ENCODE results near the gene SLC11A1. TPM values are rescaled to one million over a fixed set of nuclear protein-coding genes. Genes with fewer than 3 reads are reported as not detected.

The SLC11A1 gene
- total and polyA plus RNA-seq, 7 donors: 0.96 to 3.9 (median 2.2) TPM

- ATAC-seq (no peak), DNase-seq (no peak)
- Histone ChIP-seq H3K27me3 (ENCODE audit: insufficient read depth in 3 of 3, low read length in 2 of 3) (no peaks in the 10 kb centered on the region), H3K27ac (peak overlapping the region; percentile 9), H3K4me3 (no peak overlapping the region), H3K9me3 (no peaks in the 10 kb centered on the region), H3K4me1 (peaks cover 38% of the 10 kb centered on the region), H3K36me3 (ENCODE audit: insufficient read depth in 1 of 2, low read depth in 1 of 2) (peaks cover 0 to 44% of the 10 kb centered on the region in 2 donors)
- intact Hi-C loops (cut with DNase I): loop anchor here in 1 of 2 donors (2.0 to 10.0 kb wide), 2 partner anchors 166 to 262 kb away; partner anchors contain the start of genes CNOT9 and USP37
- WGBS, 3 donors: 44 to 68% (median 47%) methylated on average over 8 of the region's 8 CpGs
- no peak for TF ChIP-seq CTCF (IDR thresholded peaks at IDR 0.05)
Observed at GRCh38 chr2:218402491-218402901, 20.4 kb downstream of the SLC11A1 start.

GRCh38 chr2:218402911-218403411, 20.9 kb downstream of the SLC11A1 start:
- no peaks in the 10 kb centered on the region for H3K27me3 ChIP-seq (ENCODE audit: insufficient read depth in 3 of 3, low read length in 2 of 3)
- no peaks in the 10 kb centered on the region for H3K9me3 ChIP-seq
- no peak for TF ChIP-seq CTCF (IDR thresholded peaks at IDR 0.05)
- peaks cover 0 to 44% of the 10 kb centered on the region in 2 donors for H3K36me3 ChIP-seq (ENCODE audit: insufficient read depth in 1 of 2, low read depth in 1 of 2)
- H3K27ac ChIP-seq: peak overlapping the region; percentile 9
- intact Hi-C loops (cut with DNase I): loop anchor here in 1 of 2 donors (2.0 to 10.0 kb wide), 2 partner anchors 166 to 262 kb away; partner anchors contain the start of genes CNOT9 and USP37
- H3K4me1 ChIP-seq: peaks cover 34% of the 10 kb centered on the region
- DNase-seq (no peak), ATAC-seq (no peak)
- H3K4me3 ChIP-seq: no peak overlapping the region
- whole genome bisulfite sequencing, 3 donors: 80 to 90% (median 84%) methylated on average over 19 to 26 of the region's 26 CpGs

- H3K9me3 ChIP-seq: no peaks in the 10 kb centered on the region
- DNase-seq (no peak), ATAC-seq (no peak)
- H3K4me1 ChIP-seq: peaks cover 32% of the 10 kb centered on the region
- no peak for TF ChIP-seq CTCF (IDR thresholded peaks at IDR 0.05)
- H3K36me3 ChIP-seq (ENCODE audit: insufficient read depth in 1 of 2, low read depth in 1 of 2): peaks cover 0 to 44% of the 10 kb centered on the region in 2 donors
- peak overlapping the region; percentile 74 for H3K27ac ChIP-seq
- H3K4me3 ChIP-seq: no peak overlapping the region
- H3K27me3 ChIP-seq (ENCODE audit: insufficient read depth in 3 of 3, low read length in 2 of 3): no peaks in the 10 kb centered on the region
- 71 to 86% (median 85%) methylated on average over 7 of the region's 7 CpGs for WGBS, 3 donors
- intact Hi-C loops (cut with DNase I): loop anchor here in 1 of 2 donors (2.0 to 10.0 kb wide), 2 partner anchors 165 to 261 kb away; partner anchors contain the start of genes CNOT9 and USP37
Observed at GRCh38 chr2:218403810-218404209, 21.7 kb downstream of the SLC11A1 start.

- TF ChIP-seq CTCF (IDR thresholded peaks at IDR 0.05): no peak
- H3K27ac ChIP-seq: peak overlapping the region; percentile 74
- DNase-seq (no peak), ATAC-seq (no peak)
- H3K4me3 ChIP-seq: no peak overlapping the region
- 55 to 75% (median 60%) methylated on average over 16 of the region's 16 CpGs for WGBS, 3 donors
- peaks cover 0 to 44% of the 10 kb centered on the region in 2 donors for H3K36me3 ChIP-seq (ENCODE audit: insufficient read depth in 1 of 2, low read depth in 1 of 2)
- no peaks in the 10 kb centered on the region for H3K9me3 ChIP-seq
- H3K27me3 ChIP-seq (ENCODE audit: insufficient read depth in 3 of 3, low read length in 2 of 3): no peaks in the 10 kb centered on the region
- peaks cover 32% of the 10 kb centered on the region for H3K4me1 ChIP-seq
- intact Hi-C loops (cut with DNase I): loop anchor here (5.0 to 10.0 kb wide), 3 partner anchors 163 to 260 kb away; partner anchors contain the start of genes BCS1L (in 1 of the 2), CNOT9 (in 1 of the 2), USP37 (in 1 of the 2) and ZNF142 (in 1 of the 2)
Observed at GRCh38 chr2:218404351-218405085, 22.4 kb downstream of the SLC11A1 start.
